HEK293T (cell line): ENCODE measurements around the gene TSPYL4.

Experiments
- BHLHE40 ChIP-seq: fragments of 450-650 bp; IDR thresholded peaks from 2 replicates; pipeline ENCODE4 v1.6.1; 2016; ENCODE audit warnings: mild to moderate bottlenecking, moderate library complexity, borderline replicate concordance
- ELF4 ChIP-seq: fragments of 450-650 bp; IDR thresholded peaks from 2 replicates; pipeline ENCODE4 v1.6.1; 2017; ENCODE audit warnings: antibody characterized with exemption
- FOXA1 ChIP-seq: fragments of 450-650 bp; IDR thresholded peaks from 2 replicates; pipeline ENCODE4 v1.6.1; 2016; ENCODE audit warnings: mild to moderate bottlenecking
- FOXK2 ChIP-seq: fragments of 450-650 bp; IDR thresholded peaks from 2 replicates; pipeline ENCODE4 v1.6.1; 2016; ENCODE audit warnings: mild to moderate bottlenecking
- FOXM1 ChIP-seq: fragments of 450-650 bp; IDR thresholded peaks from 2 replicates; pipeline ENCODE4 v1.6.1; 2017; ENCODE audit warnings: mild to moderate bottlenecking, borderline replicate concordance
- HDGF ChIP-seq: fragments of 450-650 bp; IDR thresholded peaks from 2 replicates; pipeline ENCODE4 v1.6.1; 2017; ENCODE audit warnings: antibody characterized with exemption, borderline replicate concordance
- LEF1 ChIP-seq: fragments of 450-650 bp; IDR thresholded peaks from 2 replicates; pipeline ENCODE4 v1.6.1; 2017; ENCODE audit warnings: mild to moderate bottlenecking, borderline replicate concordance
- SP1 ChIP-seq: fragments of 450-650 bp; IDR thresholded peaks from 2 replicates; pipeline ENCODE4 v1.6.1; 2017
- TARDBP ChIP-seq: fragments of 450-650 bp; IDR thresholded peaks from 2 replicates; pipeline ENCODE4 v1.6.1; 2016

GRCh38 chr6:116266803-116267202, 12.9 kb upstream of the TSPYL4 start:
- TF ChIP-seq SP1 = no peak
- TF ChIP-seq FOXK2 = no peak
- no peak for TF ChIP-seq FOXM1
- TF ChIP-seq ELF4 = no peak
- TF ChIP-seq LEF1 = no peak
- TF ChIP-seq HDGF = no peak
- TF ChIP-seq TARDBP = no peak
- no peak for TF ChIP-seq BHLHE40
- TF ChIP-seq FOXA1 = no peak
